T-helper 1 cell treated with Interleukin-12 subunit alpha and Interleukin-12 subunit beta and Interleukin-4 antibody, amounts not matched to agents 30 ng/mL and 1 ng/mL, for 36 hours (primary cell): ENCODE measurements around the gene COMP. TPM values are rescaled to one million over a fixed set of nuclear protein-coding genes. Genes with fewer than 3 reads are reported as not detected.
"Not testable (repeated sequence)": the region's sequence is repeated elsewhere in the genome, so short reads cannot be mapped to it uniquely, and the experiment has no call there.

Experiments
- intact Hi-C: fragments of 100-400 bp; cut with micrococcal nuclease; formaldehyde crosslinking; loops from one replicate; pipeline ENCODE4 v1.15.1; 2024
- total RNA-seq: library from RNA; stranded (reverse); gene quantifications from 2 replicates; pipeline ENCODE4 v1.2.3, GENCODE V29; 2022

Gene COMP
- total RNA-seq, 1 donor from 2014 or later, result not detected

- intact Hi-C loops, result no loop called here
Observed at GRCh38 chr19:18735324-18735723, 55.8 kb downstream of the COMP start.

DNA sequence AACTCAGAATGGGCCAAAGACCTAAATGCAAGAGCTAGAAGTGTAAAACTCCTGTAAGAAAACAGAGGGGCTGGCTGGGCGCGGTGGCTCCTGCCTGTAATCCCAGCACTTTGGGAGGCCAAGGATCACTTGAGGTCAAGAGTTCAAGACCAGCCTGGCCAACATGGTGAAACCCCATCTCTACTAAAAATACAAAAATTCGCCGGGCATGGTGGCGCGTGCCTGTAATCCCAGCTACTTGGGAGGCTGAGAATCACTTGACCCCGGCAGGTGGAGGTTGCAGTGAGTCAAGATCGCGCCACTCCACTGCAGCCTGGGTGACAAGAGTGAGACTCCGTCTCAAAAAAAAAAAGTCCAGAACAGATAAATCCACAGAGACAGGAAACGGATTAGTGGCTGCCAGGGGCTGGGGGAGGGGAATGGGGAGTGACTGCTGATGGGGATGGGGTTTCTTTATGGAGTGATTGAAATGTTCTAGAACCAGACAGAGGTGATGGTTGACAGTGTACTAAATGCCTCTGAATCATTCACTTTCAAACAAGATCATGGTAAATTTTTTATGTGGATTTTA, 57.3 kb downstream of the COMP start:
- intact Hi-C loops, result not testable (repeated sequence)

DNA sequence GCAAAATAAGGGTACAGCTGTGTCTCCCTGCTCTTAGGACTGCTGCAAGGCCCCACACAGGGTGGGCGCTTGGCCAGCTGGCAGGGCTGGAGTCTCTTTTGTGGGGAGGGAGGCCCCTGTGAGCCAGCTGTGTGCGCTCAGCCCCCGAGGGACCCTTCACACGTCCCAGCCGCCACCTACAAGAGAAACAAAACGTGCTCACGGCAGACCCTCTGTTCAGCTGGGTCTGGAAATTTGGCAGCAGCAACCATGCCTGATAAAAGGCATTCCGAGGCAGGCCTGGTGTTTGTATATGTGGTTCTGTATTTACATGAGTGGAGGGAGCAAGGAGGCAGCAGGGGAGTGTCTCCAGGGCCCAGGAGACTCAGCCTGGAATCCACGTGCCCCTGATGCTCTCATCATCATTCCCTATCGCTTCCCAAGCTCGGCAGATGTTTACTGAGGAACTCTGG, 57.9 kb downstream of the COMP start:
- intact Hi-C loops, result no loop called here

Other genes with a start within 250 kb of the COMP start
- gene FKBP8, start 247.7 kb downstream of the COMP start, total RNA-seq, result 192 and 199 TPM in 2 replicates
- gene KXD1, start 233.4 kb downstream of the COMP start, total RNA-seq, result 100.0 and 102 TPM in 2 replicates
- gene UBA52, start 219.4 kb downstream of the COMP start, total RNA-seq, result 1,453 and 1,494 TPM in 2 replicates
- 101 and 111 TPM in 2 replicates for gene REX1BD, start 202.5 kb downstream of the COMP start, total RNA-seq
- not detected in 2 replicates for gene CRLF1, start 184.5 kb downstream of the COMP start, total RNA-seq
- 0.15 TPM in 1 of 2 replicates, not detected in the other for gene TMEM59L, start 178.4 kb downstream of the COMP start, total RNA-seq
- 11.5 and 13.5 TPM in 2 replicates for gene KLHL26, start 154.3 kb downstream of the COMP start, total RNA-seq
- 8.9 and 9.2 TPM in 2 replicates for gene CRTC1, start 107.6 kb downstream of the COMP start, total RNA-seq
- 96.6 and 96.7 TPM in 2 replicates for gene UPF1, start 40.7 kb upstream of the COMP start, total RNA-seq
- not detected in 2 replicates for gene CERS1, start 104.9 kb upstream of the COMP start, total RNA-seq
- 287 and 295 TPM in 2 replicates for gene COPE, start 128.1 kb upstream of the COMP start, total RNA-seq
- 64.3 and 66.5 TPM in 2 replicates for gene DDX49, start 128.4 kb upstream of the COMP start, total RNA-seq
- 0.12 TPM in 2 replicates for gene HOMER3, start 149.9 kb upstream of the COMP start, total RNA-seq
- gene SUGP2, start 242.2 kb upstream of the COMP start, total RNA-seq, result 117 and 121 TPM in 2 replicates
- 30.7 and 32.8 TPM in 2 replicates for gene ARMC6, start 242.3 kb upstream of the COMP start, total RNA-seq